Panc1 (cell line): Measurements from ENCODE around the gene UBAC1. TPM values are rescaled to one million over a fixed set of nuclear protein-coding genes. Genes with fewer than 3 reads are reported as not detected.
A peak's percentile ranks its signal among the peaks of the same experiment; 100 is the strongest.

Experiments
- ATAC-seq: fragments of 200-7000 bp; cut with Tn5 transposase; 2 replicates; pipeline ENCODE4 v1.9.1; 2020; ENCODE audit warnings: mild to moderate bottlenecking, moderate library complexity
- BruUV-seq: library from RNA; stranded (reverse); fragments of 400-500 nt; replicated peaks from 2 replicates; lab custom pipeline; 2021; lab: Mats Ljungman, UMichigan
- CTCF ChIA-PET: fragments of 300-600 bp; sonication (Branson Sonifier 250); formaldehyde crosslinking; loops from one replicate; lab custom pipeline; 2022; ENCODE audit warnings: antibody characterized with exemption; lab: Charles Lee
- POLR2A ChIA-PET: fragments of 300-600 bp; sonication (Branson Sonifier 250); formaldehyde crosslinking; loops from one replicate; lab custom pipeline; 2022; ENCODE audit warnings: antibody characterized with exemption; lab: Charles Lee
- DNase-seq: peaks from one replicate; pipeline ENCODE4 v3.0.0-alpha.2; 2010; ENCODE audit warnings: low read depth, low spot score
- H3K27ac ChIP-seq: 2 replicates; pipeline ENCODE4 v1.5.1; 2011; ENCODE audit warnings: mild to moderate bottlenecking, low read length, inconsistent platforms
- H3K27me3 ChIP-seq: fragments of 200-500 bp; sonication (Bioruptor generic); 2 replicates; pipeline ENCODE4 v1.6.0; 2014; ENCODE audit warnings: low read length, inconsistent platforms; ENCODE audit not compliant: control insufficient read depth, insufficient read depth
- H3K36me3 ChIP-seq: fragments of 200-500 bp; sonication (Bioruptor generic); 2 replicates; pipeline ENCODE4 v1.5.1; 2014; ENCODE audit warnings: inconsistent platforms, mild to moderate bottlenecking, low read length, moderate library complexity; ENCODE audit not compliant: control insufficient read depth, insufficient read depth
- H3K4me1 ChIP-seq: 2 replicates; pipeline ENCODE4 v1.5.1; 2011; ENCODE audit warnings: inconsistent platforms, mild to moderate bottlenecking, low read length, moderate library complexity; ENCODE audit not compliant: control insufficient read depth, insufficient read depth
- H3K4me3 ChIP-seq, 2 experiments: 2 replicates each; pipeline ENCODE4 v1.5.1; 2011 to 2012; ENCODE audit warnings: low read depth in 2 of 2, low read length in 2 of 2, mild to moderate bottlenecking in 2 of 2, inconsistent platforms in 1 of 2, moderate library complexity in 1 of 2
- H3K9me3 ChIP-seq: fragments of 200-500 bp; sonication (Bioruptor generic); 2 replicates; pipeline ENCODE4 v1.5.1; 2014; ENCODE audit warnings: low read depth, mild to moderate bottlenecking, inconsistent platforms, low read length, moderate library complexity; ENCODE audit not compliant: control insufficient read depth, insufficient read depth
- POLR2AphosphoS5 ChIP-seq: IDR thresholded peaks from 2 replicates; pipeline ENCODE4 v1.6.1; 2012; ENCODE audit warnings: mild to moderate bottlenecking, low read depth, low read length, moderate library complexity
- SIN3A ChIP-seq: IDR thresholded peaks from 2 replicates; pipeline ENCODE4 v1.6.1; 2012; ENCODE audit warnings: low read depth, mild to moderate bottlenecking, low read length, moderate library complexity, borderline replicate concordance; ENCODE audit not compliant: insufficient read depth
- TCF7L2 ChIP-seq: IDR thresholded peaks from 2 replicates; pipeline ENCODE4 v1.6.1; 2011; ENCODE audit warnings: mild to moderate bottlenecking, low read depth, low read length, inconsistent platforms
- in situ Hi-C: cut with HindIII; loops from 2 replicates; pipeline ENCODE4 v1.10.0; 2016; ENCODE audit warnings: low sequenced_read_pairs, low pct_unique_long_range_greater_than_20kb
- intact Hi-C: fragments of 100-400 bp; cut with micrococcal nuclease; formaldehyde crosslinking; loops from one replicate; pipeline ENCODE4 v1.10.0; 2022; ENCODE audit not compliant: unreplicated experiment
- total RNA-seq: library from RNA; stranded (reverse); gene quantifications from one replicate; pipeline ENCODE4 v1.2.1, GENCODE V29; 2021; ENCODE audit not compliant: unreplicated experiment
- TF ChIP-seq, protein P1 (sequence below): fragments of 450-650 bp; IDR thresholded peaks from 2 replicates; pipeline ENCODE4 v1.5.1; 2017; ENCODE audit warnings: mild to moderate bottlenecking
- TF ChIP-seq, protein P2 (sequence below), 2 experiments: IDR thresholded peaks; 2 replicates each; pipeline ENCODE4 v1.6.1; 2011 to 2012; ENCODE audit warnings: low read depth in 2 of 2, control low read depth in 1 of 2, low read length in 1 of 2, mild to moderate bottlenecking in 1 of 2, moderate library complexity in 1 of 2; ENCODE audit not compliant: insufficient read depth in 1 of 2

Gene UBAC1
- total RNA-seq, 1 experiment from 2014 or later: 38.0 TPM

- POLR2A ChIA-PET: no interaction called here
- Histone ChIP-seq H3K9me3 (no peaks in the 10 kb centered on the region), H3K4me1 (no peaks in the 10 kb centered on the region; the same call in 1 of the 2 replicates), H3K27ac (no peak overlapping the region), H3K4me3 (no peak overlapping the region), H3K36me3 (no peaks in the 10 kb centered on the region), H3K27me3 (no peaks in the 10 kb centered on the region)
- ATAC-seq: no peak
- no peak for DNase-seq
- TF ChIP-seq, protein P1, sequence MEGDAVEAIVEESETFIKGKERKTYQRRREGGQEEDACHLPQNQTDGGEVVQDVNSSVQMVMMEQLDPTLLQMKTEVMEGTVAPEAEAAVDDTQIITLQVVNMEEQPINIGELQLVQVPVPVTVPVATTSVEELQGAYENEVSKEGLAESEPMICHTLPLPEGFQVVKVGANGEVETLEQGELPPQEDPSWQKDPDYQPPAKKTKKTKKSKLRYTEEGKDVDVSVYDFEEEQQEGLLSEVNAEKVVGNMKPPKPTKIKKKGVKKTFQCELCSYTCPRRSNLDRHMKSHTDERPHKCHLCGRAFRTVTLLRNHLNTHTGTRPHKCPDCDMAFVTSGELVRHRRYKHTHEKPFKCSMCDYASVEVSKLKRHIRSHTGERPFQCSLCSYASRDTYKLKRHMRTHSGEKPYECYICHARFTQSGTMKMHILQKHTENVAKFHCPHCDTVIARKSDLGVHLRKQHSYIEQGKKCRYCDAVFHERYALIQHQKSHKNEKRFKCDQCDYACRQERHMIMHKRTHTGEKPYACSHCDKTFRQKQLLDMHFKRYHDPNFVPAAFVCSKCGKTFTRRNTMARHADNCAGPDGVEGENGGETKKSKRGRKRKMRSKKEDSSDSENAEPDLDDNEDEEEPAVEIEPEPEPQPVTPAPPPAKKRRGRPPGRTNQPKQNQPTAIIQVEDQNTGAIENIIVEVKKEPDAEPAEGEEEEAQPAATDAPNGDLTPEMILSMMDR: no peak
- TF ChIP-seq, protein P2, sequence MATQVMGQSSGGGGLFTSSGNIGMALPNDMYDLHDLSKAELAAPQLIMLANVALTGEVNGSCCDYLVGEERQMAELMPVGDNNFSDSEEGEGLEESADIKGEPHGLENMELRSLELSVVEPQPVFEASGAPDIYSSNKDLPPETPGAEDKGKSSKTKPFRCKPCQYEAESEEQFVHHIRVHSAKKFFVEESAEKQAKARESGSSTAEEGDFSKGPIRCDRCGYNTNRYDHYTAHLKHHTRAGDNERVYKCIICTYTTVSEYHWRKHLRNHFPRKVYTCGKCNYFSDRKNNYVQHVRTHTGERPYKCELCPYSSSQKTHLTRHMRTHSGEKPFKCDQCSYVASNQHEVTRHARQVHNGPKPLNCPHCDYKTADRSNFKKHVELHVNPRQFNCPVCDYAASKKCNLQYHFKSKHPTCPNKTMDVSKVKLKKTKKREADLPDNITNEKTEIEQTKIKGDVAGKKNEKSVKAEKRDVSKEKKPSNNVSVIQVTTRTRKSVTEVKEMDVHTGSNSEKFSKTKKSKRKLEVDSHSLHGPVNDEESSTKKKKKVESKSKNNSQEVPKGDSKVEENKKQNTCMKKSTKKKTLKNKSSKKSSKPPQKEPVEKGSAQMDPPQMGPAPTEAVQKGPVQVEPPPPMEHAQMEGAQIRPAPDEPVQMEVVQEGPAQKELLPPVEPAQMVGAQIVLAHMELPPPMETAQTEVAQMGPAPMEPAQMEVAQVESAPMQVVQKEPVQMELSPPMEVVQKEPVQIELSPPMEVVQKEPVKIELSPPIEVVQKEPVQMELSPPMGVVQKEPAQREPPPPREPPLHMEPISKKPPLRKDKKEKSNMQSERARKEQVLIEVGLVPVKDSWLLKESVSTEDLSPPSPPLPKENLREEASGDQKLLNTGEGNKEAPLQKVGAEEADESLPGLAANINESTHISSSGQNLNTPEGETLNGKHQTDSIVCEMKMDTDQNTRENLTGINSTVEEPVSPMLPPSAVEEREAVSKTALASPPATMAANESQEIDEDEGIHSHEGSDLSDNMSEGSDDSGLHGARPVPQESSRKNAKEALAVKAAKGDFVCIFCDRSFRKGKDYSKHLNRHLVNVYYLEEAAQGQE (IDR thresholded peaks at IDR 0.05; ENCODE audit: insufficient read depth in 1 of 2, low read depth in 2 of 2, low read length in 1 of 2): no peak
- TF ChIP-seq SIN3A (no peak), TCF7L2 (no peak), POLR2AphosphoS5 (no peak)
- CTCF ChIA-PET: interaction anchor here (0.7 kb wide), 1 partner anchor 113 kb away, joined by 4 read pairs; no protein-coding TSS in a partner anchor
- intact Hi-C loops (no loop called here), in situ Hi-C loops (no loop called here)
- no TSS peak for BruUV-seq
These were observed 12.4 kb upstream of the UBAC1 start for GRCh38 chr9:135973277-135974219.

GRCh38 chr9:135971892-135972291, 10.7 kb upstream of the UBAC1 start:
- H3K9me3 ChIP-seq: no peaks in the 10 kb centered on the region
- ChIA-PET POLR2A (no interaction called here), CTCF (no interaction called here)
- DNase-seq: no peak
- in situ Hi-C loops: no loop called here
- no peaks in the 10 kb centered on the region for H3K27me3 ChIP-seq
- intact Hi-C loops: no loop called here
- H3K36me3 ChIP-seq: no peaks in the 10 kb centered on the region
- BruUV-seq: no TSS peak
- no peak overlapping the region for H3K27ac ChIP-seq
- H3K4me3 ChIP-seq: no peak overlapping the region
- peaks cover 3% of the 10 kb centered on the region for H3K4me1 ChIP-seq
- ATAC-seq: no peak
- TF ChIP-seq, protein P2 (IDR thresholded peaks at IDR 0.05; ENCODE audit: insufficient read depth in 1 of 2, low read depth in 2 of 2, low read length in 1 of 2): peak; percentile 97 to 99
- TF ChIP-seq, protein P1: no peak
